HG03139 (cell line): ENCODE results near the gene PSMB8.

Source experiments
- ATAC-seq: cut with Tn5 transposase; IDR thresholded peaks from one replicate; pipeline ENCODE4 v1.9.1; 2021; ENCODE audit not compliant: unreplicated experiment

PSMB8 gene

GRCh38 chr6:32857156-32857891 lies 13.5 kb upstream of the PSMB8 start:
- no peak for ATAC-seq

GRCh38 chr6:32855467-32856174 lies 11.8 kb upstream of the PSMB8 start:
- ATAC-seq, result no peak

GRCh38 chr6:32854376-32855178 lies 10.7 kb upstream of the PSMB8 start:
- no peak for ATAC-seq

GRCh38 chr6:32853541-32854375 lies 9.9 kb upstream of the PSMB8 start, which contains the start of the genes PSMB9 and TAP1:
Gene PSMB9, plus strand, starts transcription at chr6:32854192. Its CDS starts 38 bp downstream, at chr6:32854230.
Gene TAP1, minus strand, starts transcription at chr6:32853704. Its CDS starts 68 bp downstream, at chr6:32853636.
- ATAC-seq, result peak; percentile 78

GRCh38 chr6:32852844-32853540 lies 9.1 kb upstream of the PSMB8 start:
- ATAC-seq, result peak; percentile 9

- ATAC-seq, result no peak
These were observed 8.4 kb upstream of the PSMB8 start for GRCh38 chr6:32852018-32852843.

- no peak for ATAC-seq
These were observed 7.2 kb upstream of the PSMB8 start for GRCh38 chr6:32851025-32851424.

GRCh38 chr6:32849126-32849525 lies 5.3 kb upstream of the PSMB8 start:
- no peak for ATAC-seq

- no peak for ATAC-seq
These were observed 3.9 kb upstream of the PSMB8 start for GRCh38 chr6:32847795-32848194.

- no peak for ATAC-seq
These were observed 3.2 kb upstream of the PSMB8 start for GRCh38 chr6:32847004-32847403.

GRCh38 chr6:32845384-32845884 lies 1.6 kb upstream of the PSMB8 start:
- no peak for ATAC-seq

- ATAC-seq, result no peak
These were observed 1.1 kb upstream of the PSMB8 start for GRCh38 chr6:32844839-32845383.

GRCh38 chr6:32843331-32843978 lies 392 bp downstream of the PSMB8 start:
- ATAC-seq, result no peak

GRCh38 chr6:32842690-32843089 lies 1.2 kb downstream of the PSMB8 start:
- no peak for ATAC-seq

- no peak for ATAC-seq
These were observed 1.7 kb downstream of the PSMB8 start for GRCh38 chr6:32842021-32842650.

- ATAC-seq, result no peak
These were observed 3.1 kb downstream of the PSMB8 start for GRCh38 chr6:32840604-32841246.

- no peak for ATAC-seq
These were observed 4.5 kb downstream of the PSMB8 start for GRCh38 chr6:32839356-32839755.
